Stimulated activated CD8-positive, alpha-beta memory T cell treated with anti-CD3 and anti-CD28 coated beads, Interleukin-12 subunit alpha, Interleukin-12 subunit beta, amount 100 ng/mL, for 24 hours (primary cell): ENCODE data around the gene MED4.
"Not testable (repeated sequence)": the region's sequence is repeated elsewhere in the genome, so short reads cannot be mapped to it uniquely, and the experiment has no call there.

Experiments used
- DNase-seq: peaks from one replicate; pipeline ENCODE4 v3.0.0-alpha.2; 2020; ENCODE audit errors: extremely low read depth

Gene MED4

GRCh38 chr13:48094404-48094780 lies 512 bp downstream of the MED4 start:
- DNase-seq = no peak

DNA sequence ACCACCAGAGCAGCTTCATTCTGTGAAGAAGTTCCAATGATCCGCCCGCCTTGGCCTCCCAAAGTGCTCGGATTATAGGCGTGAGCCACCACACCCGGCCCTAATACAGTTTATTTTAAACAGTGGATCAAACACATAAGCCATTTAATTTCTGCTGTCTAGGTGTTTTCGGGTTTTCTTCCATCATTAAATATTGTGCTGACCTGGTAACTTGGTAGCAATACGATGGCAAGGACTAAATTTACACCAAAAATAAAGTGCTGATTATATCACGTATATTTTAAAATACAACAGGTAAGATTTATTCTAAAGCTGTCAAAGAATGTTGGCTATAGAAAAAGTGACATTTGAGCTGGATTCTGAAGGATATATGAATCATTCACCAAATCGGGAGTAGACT lies 1.3 kb downstream of the MED4 start:
- DNase-seq = no peak

DNA sequence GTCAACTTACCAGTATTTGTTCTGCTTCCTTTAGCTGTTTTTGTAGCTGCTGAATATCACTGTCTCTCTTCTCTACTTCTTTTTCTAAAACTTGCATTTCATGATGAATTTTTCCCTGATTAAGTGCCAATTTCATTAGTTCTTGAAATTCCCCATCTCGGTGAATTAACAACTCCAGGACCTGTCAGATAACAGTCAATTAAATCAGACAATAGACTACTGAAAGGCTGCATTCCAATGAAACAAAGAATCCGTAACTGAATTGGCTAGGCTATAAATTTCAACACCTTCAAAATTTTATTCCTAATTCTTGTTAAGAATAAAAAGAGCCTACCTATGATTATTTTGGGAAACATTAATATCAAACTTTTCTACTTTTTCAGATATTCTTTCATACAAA lies 8.6 kb downstream of the MED4 start:
- DNase-seq = no peak

- DNase-seq = no peak
Measured at GRCh38 chr13:48081739-48082138, 13.2 kb downstream of the MED4 start.

- no peak for DNase-seq
Measured at GRCh38 chr13:48078251-48078656, 16.6 kb downstream of the MED4 start.

- no peak for DNase-seq
Measured at GRCh38 chr13:48074006-48074405, 20.9 kb downstream of the MED4 start.

DNA sequence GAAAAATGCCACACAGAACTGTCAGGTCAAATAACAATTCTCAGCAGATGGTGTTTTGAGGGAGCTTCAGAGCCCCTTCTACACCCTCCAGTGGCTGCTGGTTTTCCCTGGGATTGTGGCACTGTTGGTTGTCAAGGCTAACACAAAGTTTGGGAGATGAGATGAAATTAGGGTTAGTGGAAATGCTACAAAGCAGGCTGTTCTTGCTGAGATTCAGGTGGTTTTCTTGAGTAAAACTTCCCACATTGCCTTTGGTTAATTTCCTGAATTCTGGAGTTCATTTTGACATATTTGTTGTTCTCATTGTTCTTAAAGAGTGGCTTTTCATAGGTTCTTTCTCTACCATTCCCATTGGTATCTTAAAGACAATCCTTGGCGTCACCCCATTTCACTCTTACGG lies 22.1 kb downstream of the MED4 start:
- no peak for DNase-seq

DNA sequence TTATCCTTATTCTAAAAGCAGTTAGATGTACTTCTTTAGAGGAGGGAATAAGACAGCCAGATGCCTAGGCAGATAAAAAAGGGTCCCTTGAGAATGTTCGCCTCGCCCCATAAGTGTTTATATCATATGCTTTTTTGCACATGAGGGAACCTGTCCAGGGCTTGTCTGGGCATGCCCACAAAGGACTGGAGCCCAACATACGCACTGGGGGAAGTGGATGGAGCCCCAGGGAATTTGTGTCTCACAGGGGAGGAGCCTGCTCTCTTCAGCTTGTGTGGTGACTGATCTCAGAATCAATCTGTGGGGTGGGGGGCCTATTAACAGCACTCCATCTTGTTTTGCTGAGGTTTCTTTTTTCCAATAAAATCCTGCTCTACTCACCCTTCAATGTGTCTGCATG lies 22.6 kb downstream of the MED4 start:
- DNase-seq = no peak

DNA sequence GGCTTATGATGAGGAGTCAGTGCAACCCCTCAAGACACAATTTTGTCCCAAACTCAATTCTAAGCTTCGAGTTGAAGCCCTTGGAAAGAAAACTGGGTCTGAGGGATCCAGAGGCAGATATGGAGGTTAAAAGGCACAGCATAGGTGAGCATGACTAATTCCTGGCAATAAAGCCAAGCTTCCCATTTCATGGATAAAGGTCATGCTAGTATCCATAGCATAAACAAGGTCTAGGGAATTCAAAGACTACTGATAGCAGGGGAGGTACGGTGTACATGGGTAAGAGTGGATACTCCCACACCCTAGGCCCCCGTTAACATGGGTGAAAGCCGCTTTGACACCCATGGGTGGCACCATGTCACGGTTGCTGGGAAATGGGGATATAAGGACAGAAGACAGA lies 24.0 kb downstream of the MED4 start:
- no peak for DNase-seq

GRCh38 chr13:48069573-48069972 lies 25.3 kb downstream of the MED4 start:
- no peak for DNase-seq

- DNase-seq = no peak
Measured at GRCh38 chr13:48068952-48069351, 26.0 kb downstream of the MED4 start.

GRCh38 chr13:48068036-48068435 lies 26.9 kb downstream of the MED4 start:
- no peak for DNase-seq

DNA sequence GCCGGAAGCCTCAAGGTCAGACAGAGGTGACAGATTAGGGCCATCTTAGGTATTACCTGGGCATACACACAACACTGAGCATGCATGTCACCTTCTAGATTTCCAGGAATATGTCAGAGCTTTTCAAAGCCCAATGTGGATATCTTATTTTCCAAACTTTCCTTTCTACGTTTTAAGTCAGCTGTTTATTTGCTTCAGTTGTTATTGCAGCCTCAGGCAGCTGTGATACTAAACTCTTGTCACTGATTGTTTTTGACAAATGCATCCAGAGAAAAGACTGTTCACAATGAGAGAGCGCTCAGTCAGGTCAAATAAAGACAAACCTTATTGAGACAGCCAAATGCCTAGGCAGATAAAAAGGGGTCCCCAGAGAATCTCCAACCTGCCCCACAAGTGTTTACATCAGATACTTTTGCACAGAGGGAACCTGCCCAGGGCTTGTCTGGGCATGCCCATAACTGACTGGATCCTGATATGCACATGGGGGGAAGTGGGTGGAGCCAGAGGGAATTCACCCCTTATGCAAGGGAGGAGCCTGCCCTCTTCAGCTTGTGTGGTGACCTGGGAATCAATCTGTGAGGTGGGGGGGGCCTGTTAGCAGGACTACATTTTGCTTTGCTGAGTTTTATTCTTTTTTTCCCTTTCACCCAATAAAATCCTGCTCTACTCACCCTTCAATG lies 28.5 kb downstream of the MED4 start:
- no peak for DNase-seq

GRCh38 chr13:48059951-48060350 lies 35.0 kb downstream of the MED4 start:
- not testable (repeated sequence) for DNase-seq

DNA sequence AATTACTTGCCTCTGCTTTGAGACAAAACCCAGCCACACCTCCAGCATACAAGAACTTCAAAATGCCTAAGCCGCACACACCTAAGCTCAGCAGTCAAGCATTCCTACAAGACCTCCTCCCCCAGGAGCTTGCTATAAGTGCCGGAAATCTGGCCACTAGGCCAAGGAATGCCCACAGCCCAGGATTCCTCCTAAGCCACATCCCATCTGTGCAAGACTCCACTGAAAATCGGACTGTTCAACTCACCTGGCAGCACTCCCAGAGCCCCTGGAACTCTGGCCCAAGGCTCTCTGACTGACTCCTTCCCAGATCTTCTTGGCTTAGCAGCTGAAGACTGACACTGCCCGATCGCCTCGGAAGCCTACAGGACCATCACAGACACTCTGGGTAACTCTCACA lies 36.4 kb downstream of the MED4 start:
- not testable (repeated sequence) for DNase-seq

GRCh38 chr13:48055712-48056111 lies 39.2 kb downstream of the MED4 start:
- DNase-seq = no peak

GRCh38 chr13:48054601-48055000 lies 40.3 kb downstream of the MED4 start:
- no peak for DNase-seq

DNA sequence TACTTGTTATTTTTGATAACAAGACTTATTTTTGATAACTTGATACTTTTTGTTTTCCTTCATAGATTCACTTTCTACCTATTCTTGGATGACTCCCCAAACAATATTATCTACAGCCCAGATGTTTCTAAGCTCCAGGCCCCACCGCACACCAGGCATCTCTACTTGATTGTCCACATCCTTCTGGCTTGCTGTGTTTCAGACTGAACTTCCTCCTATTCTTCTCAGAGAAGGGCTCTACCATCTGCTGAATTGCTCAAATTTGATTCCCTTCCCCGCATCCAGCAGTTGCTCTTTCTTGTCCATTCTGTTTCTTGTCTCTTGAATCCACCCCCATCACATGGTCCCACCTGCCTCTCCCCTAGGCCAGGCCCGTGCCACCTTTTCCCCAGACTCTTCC lies 44.4 kb downstream of the MED4 start:
- DNase-seq = no peak

GRCh38 chr13:48043789-48044503 lies 51.0 kb downstream of the MED4 start:
- DNase-seq = no peak

- no peak for DNase-seq
Measured at GRCh38 chr13:48042894-48043293, 52.0 kb downstream of the MED4 start.

- no peak for DNase-seq
Measured at GRCh38 chr13:48040896-48041295, 54.0 kb downstream of the MED4 start.

DNA sequence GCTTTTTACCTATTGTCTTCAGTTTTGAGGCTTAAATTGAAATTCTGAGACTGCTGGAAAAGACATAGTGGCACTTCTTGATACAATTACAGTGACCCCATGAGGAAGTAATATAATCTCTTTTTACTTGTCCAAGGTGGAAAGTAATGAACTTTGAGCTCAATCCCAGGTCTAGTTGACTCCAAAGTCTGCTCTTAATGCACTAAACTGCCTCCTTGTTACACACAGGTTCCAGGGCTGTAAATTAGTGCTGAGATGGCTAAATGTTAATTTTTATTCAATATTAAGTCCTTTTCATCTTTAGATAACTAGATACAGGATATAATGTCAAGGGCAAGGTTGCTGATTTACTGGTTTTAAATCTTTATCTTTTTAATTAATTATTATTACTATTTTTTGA lies 54.9 kb downstream of the MED4 start:
- DNase-seq = no peak

DNA sequence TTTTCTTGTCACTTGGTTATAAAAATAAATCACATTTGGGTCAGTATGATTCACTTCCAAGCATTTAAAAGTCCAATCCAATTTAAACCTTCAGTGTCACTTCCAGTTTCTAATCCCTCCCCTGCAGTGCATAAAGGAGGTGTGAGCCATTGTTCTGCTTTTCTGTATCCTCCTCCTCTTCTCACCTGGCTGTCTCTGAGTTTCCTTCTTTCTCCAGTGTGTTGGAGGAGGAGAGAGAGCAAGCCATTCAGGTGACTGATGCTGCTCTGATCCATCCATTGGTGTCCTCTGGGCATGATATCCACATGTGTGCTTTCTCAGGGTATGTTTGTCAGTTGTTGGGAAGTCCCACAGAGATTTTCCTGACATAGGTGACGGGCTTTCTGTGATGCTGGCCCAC lies 56.1 kb downstream of the MED4 start:
- DNase-seq = no peak
